Colon (tissue), 2 donors: ENCODE measurements around the gene ADAMTSL3.

Experiments
- FAIRE-seq: peaks from 2 replicates; lab custom pipeline; 2012; peaks lifted over from hg19 to GRCh38; lab: Jason Lieb, UNC
- donor health status: control.
- donor health status: control.

Gene ADAMTSL3

GRCh38 chr15:83980637-83981036 is 326.7 kb downstream of the ADAMTSL3 start:
- FAIRE-seq: no peak

- no peak for FAIRE-seq
Measured at GRCh38 chr15:83982748-83983147, 328.8 kb downstream of the ADAMTSL3 start.

- peak; percentile 14 for FAIRE-seq
Measured at GRCh38 chr15:83983634-83984458, 329.9 kb downstream of the ADAMTSL3 start.

GRCh38 chr15:83984601-83985000 is 330.7 kb downstream of the ADAMTSL3 start:
- FAIRE-seq: no peak

- no peak for FAIRE-seq
Measured at GRCh38 chr15:83991163-83991562, 337.2 kb downstream of the ADAMTSL3 start.

GRCh38 chr15:83992324-83993031 is 338.6 kb downstream of the ADAMTSL3 start:
- no peak for FAIRE-seq

- no peak for FAIRE-seq
Measured at GRCh38 chr15:83993591-83993990, 339.7 kb downstream of the ADAMTSL3 start.

GRCh38 chr15:83998486-83998885 is 344.6 kb downstream of the ADAMTSL3 start:
- FAIRE-seq: no peak

- no peak for FAIRE-seq
Measured at GRCh38 chr15:83999396-84000135, 345.6 kb downstream of the ADAMTSL3 start.

GRCh38 chr15:84001037-84001436 is 347.1 kb downstream of the ADAMTSL3 start:
- no peak for FAIRE-seq

GRCh38 chr15:84001655-84002054 is 347.7 kb downstream of the ADAMTSL3 start:
- FAIRE-seq: no peak

GRCh38 chr15:84003791-84004503 is 350.0 kb downstream of the ADAMTSL3 start:
- FAIRE-seq: no peak

GRCh38 chr15:84006421-84006820 is 352.5 kb downstream of the ADAMTSL3 start:
- FAIRE-seq: no peak

GRCh38 chr15:84009616-84010015 is 355.7 kb downstream of the ADAMTSL3 start:
- no peak for FAIRE-seq

GRCh38 chr15:84010246-84010645 is 356.3 kb downstream of the ADAMTSL3 start:
- FAIRE-seq: no peak

GRCh38 chr15:84016371-84016770 is 362.4 kb downstream of the ADAMTSL3 start:
- FAIRE-seq: no peak

GRCh38 chr15:84022516-84022915 is 368.6 kb downstream of the ADAMTSL3 start:
- no peak for FAIRE-seq

- FAIRE-seq: no peak
Measured at GRCh38 chr15:84023636-84024035, 369.7 kb downstream of the ADAMTSL3 start.

GRCh38 chr15:84033793-84034553 is 380.1 kb downstream of the ADAMTSL3 start:
- FAIRE-seq: no peak

- no peak for FAIRE-seq
Measured at GRCh38 chr15:84034578-84035398, 380.9 kb downstream of the ADAMTSL3 start.

GRCh38 chr15:84035399-84035766 is 381.5 kb downstream of the ADAMTSL3 start:
- FAIRE-seq: no peak
